Astrocyte of the spinal cord (primary cell): Measurements from ENCODE around the gene LGI1.

Source experiments
- DNase-seq: peaks from one replicate; pipeline ENCODE4 v3.0.0; 2011; ENCODE audit warnings: low read depth, low spot score
- H3K4me3 ChIP-seq: 2 replicates; pipeline ENCODE4 v1.5.1; 2011; ENCODE audit warnings: low read depth, mild to moderate bottlenecking, low read length, moderate library complexity
- in situ Hi-C: cut with HindIII; loops from 2 replicates; pipeline ENCODE4 v1.10.0; 2017; ENCODE audit warnings: low sequenced_read_pairs
- TF ChIP-seq, protein P1 (sequence below): IDR thresholded peaks from 2 replicates; pipeline ENCODE4 v1.5.1; 2012; ENCODE audit warnings: low read depth, mild to moderate bottlenecking, low read length, inconsistent platforms

The LGI1 gene

DNA sequence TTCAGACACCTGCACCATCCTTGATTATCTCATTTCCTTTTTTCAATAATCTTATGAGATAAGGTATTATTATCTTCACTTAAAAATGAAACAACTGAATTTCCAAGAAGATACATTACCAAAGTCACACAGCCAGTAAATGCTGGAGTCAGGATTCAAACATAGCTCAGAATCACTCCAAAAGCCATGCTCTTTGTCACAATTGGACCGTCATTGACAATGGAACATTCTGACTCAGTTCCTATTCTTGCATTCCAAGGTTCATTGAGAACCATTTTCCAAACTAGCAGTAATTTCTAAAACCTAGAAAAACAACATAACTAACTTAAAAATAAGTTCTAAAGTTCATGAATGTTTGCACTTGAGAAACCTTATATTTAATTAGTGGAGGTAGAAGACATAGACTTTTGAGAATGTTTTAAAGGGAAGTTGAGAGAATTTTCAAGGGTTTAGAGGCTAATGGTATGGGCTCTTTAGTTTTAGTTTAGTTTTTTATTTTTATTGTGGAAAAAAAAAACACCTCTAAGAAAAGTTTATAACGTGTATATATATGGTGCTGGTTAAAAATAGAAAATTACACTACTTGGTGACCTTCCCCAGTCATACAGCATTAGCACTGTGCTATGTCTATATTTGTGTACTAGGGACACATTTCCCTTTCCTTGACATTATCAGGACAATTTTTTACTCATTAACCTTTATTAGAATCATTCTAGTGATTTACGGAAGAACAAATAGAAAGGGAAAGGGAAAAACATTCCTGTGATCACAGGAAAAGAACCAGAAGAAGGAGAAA, 30.9 kb downstream of the LGI1 start:
- no peak for DNase-seq
- TF ChIP-seq, protein P1, sequence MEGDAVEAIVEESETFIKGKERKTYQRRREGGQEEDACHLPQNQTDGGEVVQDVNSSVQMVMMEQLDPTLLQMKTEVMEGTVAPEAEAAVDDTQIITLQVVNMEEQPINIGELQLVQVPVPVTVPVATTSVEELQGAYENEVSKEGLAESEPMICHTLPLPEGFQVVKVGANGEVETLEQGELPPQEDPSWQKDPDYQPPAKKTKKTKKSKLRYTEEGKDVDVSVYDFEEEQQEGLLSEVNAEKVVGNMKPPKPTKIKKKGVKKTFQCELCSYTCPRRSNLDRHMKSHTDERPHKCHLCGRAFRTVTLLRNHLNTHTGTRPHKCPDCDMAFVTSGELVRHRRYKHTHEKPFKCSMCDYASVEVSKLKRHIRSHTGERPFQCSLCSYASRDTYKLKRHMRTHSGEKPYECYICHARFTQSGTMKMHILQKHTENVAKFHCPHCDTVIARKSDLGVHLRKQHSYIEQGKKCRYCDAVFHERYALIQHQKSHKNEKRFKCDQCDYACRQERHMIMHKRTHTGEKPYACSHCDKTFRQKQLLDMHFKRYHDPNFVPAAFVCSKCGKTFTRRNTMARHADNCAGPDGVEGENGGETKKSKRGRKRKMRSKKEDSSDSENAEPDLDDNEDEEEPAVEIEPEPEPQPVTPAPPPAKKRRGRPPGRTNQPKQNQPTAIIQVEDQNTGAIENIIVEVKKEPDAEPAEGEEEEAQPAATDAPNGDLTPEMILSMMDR, result no peak
- no peak overlapping the region for H3K4me3 ChIP-seq
- in situ Hi-C loops, result no loop called here

DNA sequence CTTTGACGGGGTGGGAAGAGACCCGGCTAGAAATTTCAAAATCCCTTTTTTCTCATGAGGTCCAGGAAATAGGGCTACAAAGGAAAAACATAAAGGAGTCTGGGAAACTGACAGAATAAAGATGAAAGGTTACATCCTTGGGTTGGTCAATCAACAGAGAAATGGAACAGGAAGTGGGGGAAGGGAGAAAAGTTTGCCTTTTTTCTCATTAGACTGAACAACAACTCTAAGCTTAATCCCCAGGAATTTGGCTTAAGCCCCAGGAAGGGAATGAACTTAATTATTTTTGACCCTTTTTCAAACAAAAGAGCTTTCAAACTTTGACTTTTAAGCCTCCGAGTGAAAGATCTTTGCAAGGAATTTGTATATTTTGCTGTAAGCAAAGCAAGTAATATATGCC, 32.7 kb downstream of the LGI1 start:
- in situ Hi-C loops, result no loop called here
- TF ChIP-seq, protein P1, result no peak
- DNase-seq, result no peak

DNA sequence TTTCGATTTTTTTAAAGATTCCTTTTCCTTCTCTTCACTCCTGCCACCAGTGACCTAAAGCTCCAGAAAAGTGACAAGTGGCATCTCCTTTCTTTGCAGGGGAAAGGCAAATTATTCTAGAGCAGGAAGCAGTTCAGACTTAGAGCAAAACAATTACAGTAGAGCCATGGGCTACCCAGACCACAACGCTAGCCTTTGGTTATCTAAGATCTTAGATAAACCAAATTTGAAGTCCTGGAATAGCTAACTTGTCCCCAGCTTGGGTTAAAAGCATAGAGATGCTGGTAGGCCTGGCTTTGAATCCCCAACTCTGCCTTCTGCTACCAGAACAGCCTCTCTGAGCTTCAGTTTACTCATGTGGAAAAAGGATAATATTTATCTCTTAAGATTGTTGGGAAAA, 38.4 kb downstream of the LGI1 start:
- in situ Hi-C loops, result no loop called here
- DNase-seq, result no peak
- H3K4me3 ChIP-seq, result no peak overlapping the region
- TF ChIP-seq, protein P1, result no peak

More for the DNA sequence above, 32.7 kb downstream of the LGI1 start:
- no peak overlapping the region for H3K4me3 ChIP-seq

DNA sequence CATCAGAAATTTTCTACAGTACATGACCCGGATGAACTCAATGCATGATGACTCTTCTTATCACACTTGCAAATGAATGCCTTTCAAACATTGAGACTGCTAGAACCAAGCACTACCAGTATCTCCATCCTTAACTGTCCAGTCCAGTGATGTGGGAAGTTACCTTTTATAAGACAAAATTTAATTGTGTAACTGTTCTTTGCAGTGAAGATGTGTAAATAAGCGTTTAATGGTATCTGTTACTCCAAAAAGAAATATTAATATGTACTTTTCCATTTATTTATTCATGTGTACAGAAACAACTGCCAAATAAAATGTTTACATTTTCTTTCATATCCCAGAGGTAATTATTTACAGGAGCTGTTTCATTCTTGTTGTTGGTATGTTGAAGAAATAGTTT, 40.1 kb downstream of the LGI1 start:
- TF ChIP-seq, protein P1, result no peak
- in situ Hi-C loops, result no loop called here
- H3K4me3 ChIP-seq, result no peak overlapping the region
- no peak for DNase-seq

DNA sequence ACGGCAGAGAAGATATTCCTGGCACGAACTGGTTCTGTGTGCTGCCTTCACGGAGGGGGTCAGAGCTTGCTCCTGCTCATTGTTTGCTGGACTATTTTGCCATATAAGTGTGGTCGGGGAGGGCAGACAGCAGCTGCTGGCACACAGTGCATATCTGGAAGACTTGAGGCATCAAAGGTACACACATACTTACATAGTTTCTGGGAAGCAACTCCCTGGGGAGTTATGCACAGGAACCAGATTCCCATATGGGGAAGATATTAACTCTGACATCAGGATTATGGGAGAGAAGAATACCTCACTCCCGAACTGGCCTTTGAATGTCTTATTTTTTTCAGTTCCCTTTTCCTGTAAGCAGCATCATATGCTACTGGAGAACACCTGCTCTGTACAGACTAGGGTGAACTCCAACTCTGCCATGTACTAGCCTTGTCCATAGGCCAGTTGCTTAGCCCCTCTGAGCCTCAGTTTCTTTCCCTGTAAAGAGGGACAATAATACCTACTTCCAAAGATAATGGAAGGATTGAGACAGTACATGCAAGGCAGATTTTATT, 41.5 kb downstream of the LGI1 start:
- no peak overlapping the region for H3K4me3 ChIP-seq
- DNase-seq, result no peak
- in situ Hi-C loops, result no loop called here
- TF ChIP-seq, protein P1, result no peak

DNA sequence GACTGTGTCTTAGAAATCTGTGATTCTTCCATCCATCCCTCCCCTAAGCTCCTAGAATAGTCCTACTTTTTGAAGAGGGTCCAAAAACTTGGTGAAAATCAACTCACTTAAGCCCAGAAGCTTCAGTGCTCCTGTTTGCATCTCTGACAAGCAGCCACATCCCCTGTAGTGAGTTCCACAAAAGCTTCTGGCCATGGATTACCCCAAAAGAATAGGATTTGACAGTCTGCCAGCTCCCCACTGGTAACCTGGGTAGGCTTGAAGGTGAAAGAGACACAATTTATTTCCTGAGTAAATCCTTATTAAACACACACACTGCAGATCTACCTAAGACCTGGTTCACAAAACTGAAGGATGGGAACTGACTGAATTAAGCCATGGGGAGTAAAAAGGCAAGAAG, 46.5 kb downstream of the LGI1 start:
- no peak overlapping the region for H3K4me3 ChIP-seq
- TF ChIP-seq, protein P1, result no peak
- no peak for DNase-seq
- in situ Hi-C loops, result no loop called here
